HUES6 (cell line): Measurements from ENCODE around the gene AXIN2.
A peak's percentile ranks its signal among the peaks of the same experiment; 100 is the strongest.

Experiments
- H3K27ac ChIP-seq: 2 replicates; pipeline ENCODE4 v1.7.0; 2013; ENCODE audit warnings: low read depth, mild to moderate bottlenecking, low read length, inconsistent platforms
- H3K27me3 ChIP-seq: 2 replicates; pipeline ENCODE4 v1.6.1; 2013; ENCODE audit warnings: low read length; ENCODE audit not compliant: control insufficient read depth, insufficient read depth
- H3K36me3 ChIP-seq: 2 replicates; pipeline ENCODE4 v1.6.1; 2013; ENCODE audit warnings: low read length; ENCODE audit not compliant: control insufficient read depth, insufficient read depth
- H3K4me1 ChIP-seq: 2 replicates; pipeline ENCODE4 v1.6.1; 2013; ENCODE audit warnings: low read length; ENCODE audit not compliant: control insufficient read depth, insufficient read depth
- H3K4me3 ChIP-seq: 2 replicates; pipeline ENCODE4 v1.5.1; 2013; ENCODE audit warnings: low read depth, low read length
- H3K9ac ChIP-seq: one replicate; pipeline ENCODE4 v1.6.1; 2013; ENCODE audit warnings: mild to moderate bottlenecking, low read length
- H3K9me3 ChIP-seq: 2 replicates; pipeline ENCODE4 v1.6.1; 2013; ENCODE audit warnings: low read depth, low read length; ENCODE audit not compliant: control insufficient read depth, insufficient read depth

The AXIN2 gene

DNA sequence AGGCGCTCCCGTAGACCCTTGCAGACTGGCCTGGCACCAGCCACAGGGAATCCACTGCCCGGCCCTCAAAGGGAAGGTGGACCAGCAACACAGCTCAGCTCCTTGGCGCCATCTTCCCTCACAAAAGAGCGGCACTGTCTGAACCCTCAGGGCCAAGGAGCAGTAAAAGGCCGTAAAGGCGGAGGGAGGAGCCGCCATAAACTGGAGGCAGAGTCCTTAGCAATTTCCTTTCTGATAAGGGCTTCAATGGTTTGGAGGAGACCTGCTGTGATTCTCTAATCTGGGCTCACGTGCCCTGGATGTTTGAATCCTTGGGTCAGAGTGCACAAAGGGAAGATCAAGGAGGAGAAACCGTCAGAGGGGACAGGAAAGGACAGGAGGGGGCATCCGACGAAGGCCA is 15.5 kb upstream of the AXIN2 start:
- Histone ChIP-seq H3K27ac (no peak overlapping the region), H3K9ac (no peak overlapping the region), H3K27me3 (no peaks in the 10 kb centered on the region), H3K4me1 (peaks cover 22% of the 10 kb centered on the region), H3K4me3 (no peak overlapping the region), H3K9me3 (no peaks in the 10 kb centered on the region), H3K36me3 (no peaks in the 10 kb centered on the region)

DNA sequence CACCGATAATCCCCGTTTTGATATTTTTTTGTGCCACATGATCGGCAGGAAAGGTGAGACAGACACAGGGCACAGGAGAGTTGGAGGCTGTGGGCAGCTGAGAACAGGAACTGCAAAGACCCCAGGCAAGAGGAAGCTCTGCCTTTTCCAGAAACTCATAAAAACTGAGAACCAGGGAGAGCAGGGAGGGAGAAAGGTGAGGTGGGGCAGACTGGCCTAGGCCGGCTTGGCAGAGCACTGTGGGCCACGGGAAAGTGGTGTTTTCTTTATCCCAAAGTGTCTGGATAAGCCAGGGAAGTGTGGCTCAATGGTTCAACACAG is 11.8 kb upstream of the AXIN2 start:
- H3K4me3 ChIP-seq = peak overlapping the region; percentile 16
- peak overlapping the region; percentile 84 for H3K9ac ChIP-seq
- no peaks in the 10 kb centered on the region; the same call in 1 of the 2 replicates for H3K27me3 ChIP-seq
- peak overlapping the region; percentile 89 for H3K27ac ChIP-seq
- no peaks in the 10 kb centered on the region for H3K36me3 ChIP-seq
- H3K4me1 ChIP-seq = peaks cover 45% of the 10 kb centered on the region
- H3K9me3 ChIP-seq = no peaks in the 10 kb centered on the region

DNA sequence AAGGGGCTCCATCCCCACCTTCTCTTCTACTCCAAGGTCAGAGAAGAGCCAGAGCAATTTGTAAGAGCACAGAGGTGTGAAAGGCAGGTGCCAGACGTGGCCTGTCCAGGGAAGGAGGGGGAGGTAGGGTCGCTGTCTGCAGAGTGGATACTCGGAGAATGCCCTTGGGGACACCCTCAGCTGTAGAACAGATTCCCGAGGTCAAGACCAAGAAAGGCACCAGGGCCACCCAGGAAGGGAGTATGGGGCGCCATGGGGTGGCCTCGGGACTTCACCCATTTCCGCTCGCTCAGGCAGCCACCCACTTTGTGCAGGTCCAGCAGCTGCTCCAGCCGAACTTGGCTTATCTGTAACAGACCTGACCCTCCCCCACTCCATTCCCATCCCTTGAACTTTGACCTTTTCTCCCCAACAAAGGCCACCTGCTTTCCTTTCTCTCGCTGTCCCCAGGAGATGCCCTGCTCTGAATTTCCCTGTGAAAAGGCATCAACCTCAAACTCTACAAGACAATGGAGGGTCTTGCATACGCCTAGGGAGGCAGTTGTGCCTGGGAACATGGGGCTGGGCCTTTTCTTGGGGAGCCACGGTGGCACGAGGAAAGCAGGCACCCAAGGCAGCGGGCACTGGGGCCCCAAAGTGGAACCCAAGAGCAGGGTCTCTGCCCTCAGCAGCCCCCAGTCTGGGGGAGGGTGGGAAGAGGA is 11.3 kb upstream of the AXIN2 start:
- H3K9me3 ChIP-seq = no peaks in the 10 kb centered on the region
- H3K36me3 ChIP-seq = no peaks in the 10 kb centered on the region
- peak overlapping the region; percentile 89 for H3K27ac ChIP-seq
- peak overlapping the region; percentile 30 for H3K4me3 ChIP-seq
- peaks cover 48% of the 10 kb centered on the region for H3K4me1 ChIP-seq
- H3K27me3 ChIP-seq = no peaks in the 10 kb centered on the region; the same call in 1 of the 2 replicates
- peak overlapping the region; percentile 84 for H3K9ac ChIP-seq

DNA sequence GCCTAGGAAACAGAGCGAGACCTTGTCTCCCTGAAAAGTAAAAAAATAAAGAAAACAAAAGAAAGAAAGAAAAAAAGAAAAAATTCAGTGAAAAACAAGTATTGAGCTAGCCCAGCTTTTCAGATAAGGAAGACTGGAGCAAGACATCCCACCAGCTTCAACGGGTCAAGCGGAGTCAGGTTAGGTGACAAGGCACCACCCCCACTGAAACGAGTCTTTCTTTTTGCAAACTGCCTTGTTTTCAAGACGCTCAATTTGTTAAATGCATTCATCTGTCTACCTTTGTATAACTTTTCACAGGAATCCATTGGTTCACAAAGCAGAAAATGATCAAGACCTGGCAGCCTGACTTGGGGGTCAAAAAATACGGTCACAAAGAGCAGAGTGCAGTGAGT is 10.7 kb upstream of the AXIN2 start:
- peak overlapping the region; percentile 84 for H3K9ac ChIP-seq
- H3K4me3 ChIP-seq = peak overlapping the region; percentile 30
- peak overlapping the region; percentile 89 for H3K27ac ChIP-seq

DNA sequence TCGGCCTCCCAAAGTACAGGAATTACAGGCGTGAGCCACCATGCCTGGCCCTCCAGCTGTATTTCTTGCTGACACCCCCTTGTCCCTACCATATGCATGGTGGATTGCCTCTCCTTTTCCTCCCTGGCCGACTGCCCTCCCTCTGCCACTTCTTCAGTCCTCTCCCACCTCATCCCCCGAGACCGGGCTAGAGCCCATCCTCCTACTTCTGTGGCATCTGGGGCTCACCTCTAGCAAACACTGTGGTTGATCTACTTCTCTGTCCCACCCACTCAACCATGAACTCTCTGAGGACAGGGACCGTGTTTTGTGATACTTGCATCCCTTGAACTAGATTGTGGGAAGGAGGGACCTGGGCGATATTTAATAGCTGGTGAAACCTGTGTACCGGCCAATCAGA is 7.5 kb upstream of the AXIN2 start:
- H3K27me3 ChIP-seq = no peaks in the 10 kb centered on the region; the same call in 1 of the 2 replicates
- H3K4me3 ChIP-seq = no peak overlapping the region
- H3K9ac ChIP-seq = no peak overlapping the region
- H3K27ac ChIP-seq = no peak overlapping the region
- no peaks in the 10 kb centered on the region for H3K9me3 ChIP-seq
- no peaks in the 10 kb centered on the region for H3K36me3 ChIP-seq
- H3K4me1 ChIP-seq = peaks cover 56% of the 10 kb centered on the region

More for the DNA sequence above, 10.7 kb upstream of the AXIN2 start:
- Histone ChIP-seq H3K27me3 (no peaks in the 10 kb centered on the region; the same call in 1 of the 2 replicates), H3K4me1 (peaks cover 50% of the 10 kb centered on the region), H3K9me3 (no peaks in the 10 kb centered on the region), H3K36me3 (no peaks in the 10 kb centered on the region)

DNA sequence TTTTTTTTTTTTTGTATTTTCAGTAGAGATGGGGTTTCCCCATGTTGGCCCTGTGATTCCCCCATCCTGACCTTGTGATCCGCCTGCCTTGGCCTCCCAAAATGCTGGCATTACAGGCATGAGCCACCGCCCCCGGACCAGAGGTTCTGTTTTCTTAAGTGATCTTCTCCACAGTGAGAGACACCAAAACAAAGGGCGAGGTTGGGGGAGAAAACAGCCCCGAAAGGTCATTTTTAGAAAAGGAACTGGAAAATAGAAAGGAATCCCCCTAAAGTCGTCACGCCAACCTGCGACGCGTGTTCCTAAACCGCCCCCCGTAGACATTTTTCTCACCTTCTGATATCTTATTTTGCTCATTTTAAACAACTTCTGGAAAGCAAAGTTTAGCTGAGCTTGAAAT is 6.1 kb upstream of the AXIN2 start:
- H3K27me3 ChIP-seq = no peaks in the 10 kb centered on the region; the same call in 1 of the 2 replicates
- H3K27ac ChIP-seq = no peak overlapping the region

DNA sequence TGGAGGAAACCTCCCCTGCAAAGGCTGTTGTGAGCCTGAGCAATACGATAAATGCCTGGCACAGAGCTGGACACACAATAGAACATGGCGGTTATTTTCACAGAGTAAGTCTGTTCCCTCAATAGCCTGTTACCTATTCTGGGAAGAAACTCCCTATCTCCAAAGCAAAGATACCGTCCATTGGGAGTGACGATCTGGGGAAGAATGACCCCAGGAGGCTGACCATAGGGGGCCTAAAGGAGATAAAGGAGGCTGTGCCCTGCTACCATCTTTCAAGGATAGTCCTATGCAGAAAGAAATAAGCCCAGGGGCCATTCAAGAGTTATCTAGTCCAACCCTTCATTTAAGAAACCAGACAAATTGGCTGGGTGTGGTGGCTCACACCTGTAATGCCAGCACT is 4.1 kb upstream of the AXIN2 start:
- Histone ChIP-seq H3K4me1 (peaks cover 37% of the 10 kb centered on the region), H3K27ac (no peak overlapping the region)

More for the DNA sequence above, 6.1 kb upstream of the AXIN2 start:
- Histone ChIP-seq H3K9me3 (no peaks in the 10 kb centered on the region), H3K4me3 (no peak overlapping the region), H3K9ac (no peak overlapping the region), H3K36me3 (no peaks in the 10 kb centered on the region), H3K4me1 (peaks cover 50% of the 10 kb centered on the region)

DNA sequence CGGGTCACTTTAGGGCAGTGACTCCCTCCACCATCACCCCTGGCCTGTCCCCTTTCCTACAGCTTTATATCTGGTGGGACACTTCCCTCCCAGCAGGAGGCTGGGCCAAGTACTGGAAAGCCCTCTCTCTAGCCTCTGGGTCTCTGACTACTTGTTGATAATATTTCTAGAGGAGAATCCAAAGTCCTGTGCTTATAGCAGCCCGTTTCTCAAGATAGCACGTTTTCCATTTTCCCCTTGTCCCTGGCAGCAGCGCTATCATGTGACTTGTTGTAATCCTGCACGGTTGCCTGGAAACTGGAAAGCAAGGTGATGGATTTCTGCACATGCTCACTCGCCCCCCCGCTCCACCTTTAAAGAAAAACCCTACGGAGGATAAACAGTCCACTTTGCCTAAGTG is 3.3 kb upstream of the AXIN2 start:
- Histone ChIP-seq H3K27me3 (no peaks in the 10 kb centered on the region; the same call in 1 of the 2 replicates), H3K27ac (no peak overlapping the region), H3K4me1 (peaks cover 35% of the 10 kb centered on the region), H3K36me3 (no peaks in the 10 kb centered on the region), H3K9me3 (no peaks in the 10 kb centered on the region), H3K4me3 (no peak overlapping the region), H3K9ac (no peak overlapping the region)

More for the DNA sequence above, 4.1 kb upstream of the AXIN2 start:
- no peaks in the 10 kb centered on the region for H3K36me3 ChIP-seq
- no peak overlapping the region for H3K9ac ChIP-seq
- H3K9me3 ChIP-seq = no peaks in the 10 kb centered on the region
- H3K27me3 ChIP-seq = no peaks in the 10 kb centered on the region; the same call in 1 of the 2 replicates
- no peak overlapping the region for H3K4me3 ChIP-seq

DNA sequence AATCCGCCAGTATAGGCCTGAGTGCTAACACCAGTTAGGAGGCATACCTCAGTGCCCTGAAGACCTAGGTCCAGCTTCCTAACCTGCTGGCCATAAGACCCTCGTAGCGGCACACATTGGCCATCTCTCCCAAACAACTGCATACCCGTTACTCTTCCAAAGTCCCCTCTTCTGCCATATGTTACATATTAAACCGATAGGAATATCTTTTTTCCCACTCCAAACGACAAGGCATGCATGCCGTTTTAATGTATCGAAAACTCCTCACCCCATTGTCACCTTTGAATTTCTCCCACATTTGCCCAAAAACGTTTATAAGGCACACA is 721 bp upstream of the AXIN2 start:
- no peaks in the 10 kb centered on the region for H3K9me3 ChIP-seq
- H3K36me3 ChIP-seq = peaks cover 13% of the 10 kb centered on the region
- H3K27ac ChIP-seq = no peak overlapping the region; the same call in 1 of the 2 replicates
- H3K27me3 ChIP-seq = no peaks in the 10 kb centered on the region
- H3K9ac ChIP-seq = peak overlapping the region; percentile 32
- peak overlapping the region; percentile 34 for H3K4me3 ChIP-seq
- H3K4me1 ChIP-seq = peaks cover 33% of the 10 kb centered on the region

DNA sequence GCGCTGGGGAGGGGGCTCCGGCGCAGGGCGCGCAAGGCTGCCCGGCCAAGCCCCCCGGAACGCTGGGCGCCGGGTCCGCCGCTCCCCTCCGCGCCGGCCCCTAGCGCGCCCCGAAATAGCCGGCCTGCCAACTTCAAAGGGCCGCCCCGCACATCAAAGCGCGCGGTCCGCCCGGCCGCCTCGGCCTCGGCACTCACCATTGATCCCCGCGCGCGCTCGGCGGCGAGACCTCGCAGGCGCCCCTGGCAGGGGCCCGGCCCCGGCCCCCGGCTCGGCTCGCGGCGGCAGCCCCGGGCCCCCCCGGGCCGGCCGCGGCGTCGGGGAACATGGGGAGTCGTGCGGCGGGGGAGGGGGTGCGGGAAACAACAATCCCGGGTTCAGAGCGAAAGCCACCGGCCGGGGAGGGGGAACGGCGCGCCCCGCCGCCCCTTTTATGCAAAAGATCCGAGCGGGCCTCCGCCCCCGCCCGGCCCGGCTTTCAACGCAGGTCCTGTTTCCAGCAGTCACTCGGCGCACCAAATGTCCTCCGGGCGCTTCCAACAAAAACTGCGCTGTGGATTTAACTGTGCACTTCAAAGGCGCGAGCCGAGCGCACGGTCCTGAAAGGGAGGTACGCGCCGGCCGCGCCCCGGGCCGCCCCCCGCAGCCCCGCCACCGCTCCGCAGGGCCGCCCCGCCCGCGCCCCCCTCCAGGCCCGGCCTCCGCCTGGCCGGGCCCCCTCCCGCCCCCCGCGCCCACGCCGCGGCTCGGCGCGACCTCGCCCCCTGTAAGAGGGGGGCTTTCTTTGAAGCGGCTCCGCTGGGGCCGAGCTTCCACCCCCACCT is 608 bp downstream of the AXIN2 start:
- no peaks in the 10 kb centered on the region for H3K9me3 ChIP-seq
- H3K27me3 ChIP-seq = no peaks in the 10 kb centered on the region
- peak overlapping the region; percentile 93 for H3K9ac ChIP-seq
- peaks cover 20% of the 10 kb centered on the region for H3K36me3 ChIP-seq
- H3K4me1 ChIP-seq = peaks cover 40% of the 10 kb centered on the region
- H3K4me3 ChIP-seq = peak overlapping the region; percentile 47
- H3K27ac ChIP-seq = peak overlapping the region; percentile 85; the same call in 1 of the 2 replicates
